Astrocyte (in vitro differentiated cells and primary cell): Measurements from ENCODE around the gene MYOF. TPM values are rescaled to one million over a fixed set of nuclear protein-coding genes. Genes with fewer than 3 reads are reported as not detected.

Source experiments
- DNase-seq: peaks from one replicate; pipeline ENCODE4 v3.0.0-alpha.2; 2010; ENCODE audit warnings: low read depth
- FAIRE-seq: peaks from 2 replicates; lab custom pipeline; 2011; peaks lifted over from hg19 to GRCh38; lab: Jason Lieb, UNC
- H2AFZ ChIP-seq: 2 replicates; pipeline ENCODE4 v1.6.0; 2012; ENCODE audit warnings: low read depth, low read length, inconsistent platforms
- H3K27ac ChIP-seq: 2 replicates; pipeline ENCODE4 v1.5.1; 2011; ENCODE audit warnings: low read depth, low read length, inconsistent platforms
- H3K27me3 ChIP-seq: 2 replicates; pipeline ENCODE4 v1.6.0; 2011; ENCODE audit warnings: low read length, inconsistent platforms; ENCODE audit not compliant: insufficient read depth
- H3K36me3 ChIP-seq: 2 replicates; pipeline ENCODE4 v1.5.1; 2011; ENCODE audit warnings: low read length, inconsistent platforms; ENCODE audit not compliant: insufficient read depth
- H3K4me1 ChIP-seq: 2 replicates; pipeline ENCODE4 v1.5.1; 2011; ENCODE audit warnings: low read length, inconsistent platforms; ENCODE audit not compliant: insufficient read depth
- H3K4me2 ChIP-seq: 2 replicates; pipeline ENCODE4 v1.6.0; 2012; ENCODE audit warnings: low read length, inconsistent platforms
- H3K4me3 ChIP-seq: 2 replicates; pipeline ENCODE4 v1.5.1; 2011; ENCODE audit warnings: low read depth, mild to moderate bottlenecking, low read length, inconsistent platforms; ENCODE audit not compliant: insufficient read depth
- H3K79me2 ChIP-seq: 2 replicates; pipeline ENCODE4 v1.6.0; 2012; ENCODE audit warnings: mild to moderate bottlenecking, low read length, inconsistent platforms; ENCODE audit not compliant: insufficient read depth
- H3K9ac ChIP-seq: 2 replicates; pipeline ENCODE4 v1.6.0; 2012; ENCODE audit warnings: mild to moderate bottlenecking, low read length, inconsistent platforms
- H3K9me3 ChIP-seq: 2 replicates; pipeline ENCODE4 v1.5.1; 2012; ENCODE audit warnings: low read depth, mild to moderate bottlenecking, low read length, inconsistent platforms; ENCODE audit not compliant: insufficient read depth
- H4K20me1 ChIP-seq: 2 replicates; pipeline ENCODE4 v1.6.0; 2012; ENCODE audit warnings: low read length, inconsistent platforms; ENCODE audit not compliant: insufficient read depth
- H3K27ac Mint-ChIP-seq: one replicate; pipeline ENCODE4 v1.8.0; 2021; ENCODE audit warnings: mild to moderate bottlenecking, mixed read lengths; ENCODE audit not compliant: unreplicated experiment
- H3K27me3 Mint-ChIP-seq: one replicate; pipeline ENCODE4 v1.8.0; 2021; ENCODE audit warnings: low read depth, mixed read lengths; ENCODE audit not compliant: unreplicated experiment
- H3K36me3 Mint-ChIP-seq: one replicate; pipeline ENCODE4 v1.8.0; 2021; ENCODE audit warnings: low read depth, mixed read lengths; ENCODE audit not compliant: unreplicated experiment
- H3K4me1 Mint-ChIP-seq: one replicate; pipeline ENCODE4 v1.8.0; 2021; ENCODE audit warnings: low read depth, mixed read lengths; ENCODE audit not compliant: unreplicated experiment
- H3K4me3 Mint-ChIP-seq: one replicate; pipeline ENCODE4 v1.8.0; 2021; ENCODE audit warnings: mild to moderate bottlenecking, moderate library complexity, mixed read lengths; ENCODE audit not compliant: unreplicated experiment
- H3K9me3 Mint-ChIP-seq: one replicate; pipeline ENCODE4 v1.8.0; 2021; ENCODE audit warnings: mild to moderate bottlenecking, mixed read lengths; ENCODE audit not compliant: unreplicated experiment
- CTCF ChIP-seq: IDR thresholded peaks from 2 replicates; pipeline ENCODE4 v1.5.1; 2011; ENCODE audit warnings: low read depth, mild to moderate bottlenecking, inconsistent platforms, low read length, moderate library complexity; ENCODE audit not compliant: insufficient read depth
- EZH2 ChIP-seq: IDR thresholded peaks from 2 replicates; pipeline ENCODE4 v1.6.1; 2012; ENCODE audit warnings: mild to moderate bottlenecking, low read length, inconsistent platforms; ENCODE audit not compliant: insufficient read depth
- total RNA-seq: library from RNA; stranded (reverse); gene quantifications from 2 replicates; pipeline ENCODE4 v1.2.1, GENCODE V29; 2021

Gene MYOF
- total RNA-seq, 1 donor from 2014 or later = 306 TPM

- H3K4me1 ChIP-seq = no peaks in the 10 kb centered on the region
- no peak for DNase-seq
- peak overlapping the region; percentile 4 for H3K9ac ChIP-seq
- no peaks in the 10 kb centered on the region for H3K27me3 ChIP-seq
- H3K27me3 Mint-ChIP-seq = no peaks in the 10 kb centered on the region
- H3K36me3 Mint-ChIP-seq = no peaks in the 10 kb centered on the region
- no peak overlapping the region for H3K27ac Mint-ChIP-seq
- no peaks in the 10 kb centered on the region for H3K9me3 ChIP-seq
- no peaks in the 10 kb centered on the region for H3K79me2 ChIP-seq
- H3K27ac ChIP-seq = peak overlapping the region; percentile 28
- no peak overlapping the region for H3K4me3 Mint-ChIP-seq
- H3K4me1 Mint-ChIP-seq = no peaks in the 10 kb centered on the region
- H4K20me1 ChIP-seq = no peaks in the 10 kb centered on the region
- H3K9me3 Mint-ChIP-seq = no peaks in the 10 kb centered on the region
- no peak overlapping the region for H2AFZ ChIP-seq
- no peak for FAIRE-seq
- TF ChIP-seq EZH2 = no peak
- H3K4me3 ChIP-seq = no peak overlapping the region
- H3K4me2 ChIP-seq = no peak overlapping the region
- peaks cover 3% of the 10 kb centered on the region for H3K36me3 ChIP-seq
These were observed 31.0 kb upstream of the MYOF start for GRCh38 chr10:93513091-93513490.

- Histone ChIP-seq H2AFZ (no peak overlapping the region), H3K4me2 (no peak overlapping the region), H3K36me3 (peaks cover 3% of the 10 kb centered on the region), H3K79me2 (no peaks in the 10 kb centered on the region), H3K27ac (peak overlapping the region; percentile 28), H3K9ac (peak overlapping the region; percentile 4), H4K20me1 (no peaks in the 10 kb centered on the region), H3K27me3 (no peaks in the 10 kb centered on the region), H3K9me3 (no peaks in the 10 kb centered on the region), H3K4me1 (no peaks in the 10 kb centered on the region), H3K4me3 (no peak overlapping the region)
- peak; percentile 54 for DNase-seq
- no peak overlapping the region for H3K27ac Mint-ChIP-seq
- H3K36me3 Mint-ChIP-seq = no peaks in the 10 kb centered on the region
- FAIRE-seq = peak; percentile 74
- no peaks in the 10 kb centered on the region for H3K9me3 Mint-ChIP-seq
- no peaks in the 10 kb centered on the region for H3K4me1 Mint-ChIP-seq
- no peaks in the 10 kb centered on the region for H3K27me3 Mint-ChIP-seq
- H3K4me3 Mint-ChIP-seq = no peak overlapping the region
- TF ChIP-seq CTCF (no peak), EZH2 (no peak)
These were observed 30.4 kb upstream of the MYOF start for GRCh38 chr10:93512565-93512964.

GRCh38 chr10:93509816-93510215, 27.7 kb upstream of the MYOF start:
- no peak overlapping the region for H3K27ac Mint-ChIP-seq
- Histone ChIP-seq H3K9me3 (no peaks in the 10 kb centered on the region), H3K27ac (no peak overlapping the region), H3K36me3 (no peaks in the 10 kb centered on the region), H3K4me2 (no peak overlapping the region), H3K4me3 (no peak overlapping the region), H3K79me2 (no peaks in the 10 kb centered on the region), H3K27me3 (no peaks in the 10 kb centered on the region), H2AFZ (no peak overlapping the region), H3K4me1 (no peaks in the 10 kb centered on the region), H3K9ac (no peak overlapping the region), H4K20me1 (no peaks in the 10 kb centered on the region)
- no peak overlapping the region for H3K4me3 Mint-ChIP-seq
- DNase-seq (no peak), FAIRE-seq (no peak)
- no peaks in the 10 kb centered on the region for H3K27me3 Mint-ChIP-seq
- no peaks in the 10 kb centered on the region for H3K4me1 Mint-ChIP-seq
- no peaks in the 10 kb centered on the region for H3K9me3 Mint-ChIP-seq
- no peaks in the 10 kb centered on the region for H3K36me3 Mint-ChIP-seq
- no peak for TF ChIP-seq EZH2
- no peak for TF ChIP-seq CTCF
